ENCODE measurements around the gene SESN3. TPM values are rescaled to one million over a fixed set of nuclear protein-coding genes. Genes with fewer than 3 reads are reported as not detected.
"Not testable (repeated sequence)": the region's sequence is repeated elsewhere in the genome, so short reads cannot be mapped to it uniquely, and the experiment has no call there.

SESN3 gene
- total RNA-seq, 1 donor from 2014 or later = 7.0 TPM

- not testable (repeated sequence) for ATAC-seq; DNase-seq (ENCODE audit: low spot score)
Observed at GRCh38 chr11:95227060-95227459, 3.9 kb downstream of the SESN3 start.

DNA sequence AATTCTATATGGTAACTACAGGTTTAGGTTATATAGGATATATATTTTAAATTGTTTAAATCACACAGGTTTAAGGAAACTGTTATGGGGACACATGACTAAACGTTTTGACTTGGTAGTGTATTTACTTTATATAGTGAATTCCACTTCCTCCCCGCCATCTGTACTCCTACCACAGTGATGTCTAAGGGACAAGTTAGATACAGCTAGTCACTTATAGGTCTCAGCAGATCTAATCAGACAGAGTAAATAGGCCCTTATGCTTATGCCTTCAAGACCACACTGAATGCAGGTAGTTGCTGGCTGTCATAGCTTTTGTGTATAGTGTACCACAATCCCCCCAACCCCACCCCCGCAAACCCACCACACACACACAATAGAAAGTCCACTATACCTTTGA is 8.2 kb downstream of the SESN3 start:
- no peak for DNase-seq (ENCODE audit: low spot score)
- no peak for ATAC-seq

DNA sequence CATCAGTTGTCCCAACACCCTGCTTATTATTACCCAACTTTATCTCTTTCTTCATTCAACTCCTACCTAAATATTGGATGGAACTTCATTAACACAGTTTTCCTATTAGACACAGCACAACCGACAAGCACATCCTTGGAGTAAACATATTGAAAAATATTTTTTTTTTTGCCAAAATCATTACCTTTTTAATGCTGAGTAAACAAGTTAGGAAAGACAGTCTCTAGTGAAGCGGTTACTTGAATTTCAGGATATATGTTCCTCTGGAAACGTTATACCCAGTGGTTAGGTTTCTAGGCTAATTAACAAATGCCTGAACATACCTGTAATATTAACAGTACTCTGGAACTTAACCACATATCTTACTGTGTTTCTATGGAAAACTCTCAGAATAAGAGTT is 11.4 kb downstream of the SESN3 start:
- no peak for ATAC-seq
- no peak for DNase-seq (ENCODE audit: low spot score)

- ATAC-seq (no peak), DNase-seq (ENCODE audit: low spot score) (no peak)
Observed at GRCh38 chr11:95218149-95218548, 12.9 kb downstream of the SESN3 start.

- DNase-seq (ENCODE audit: low spot score) = no peak
- ATAC-seq = no peak
Observed at GRCh38 chr11:95212609-95213008, 18.4 kb downstream of the SESN3 start.

DNA sequence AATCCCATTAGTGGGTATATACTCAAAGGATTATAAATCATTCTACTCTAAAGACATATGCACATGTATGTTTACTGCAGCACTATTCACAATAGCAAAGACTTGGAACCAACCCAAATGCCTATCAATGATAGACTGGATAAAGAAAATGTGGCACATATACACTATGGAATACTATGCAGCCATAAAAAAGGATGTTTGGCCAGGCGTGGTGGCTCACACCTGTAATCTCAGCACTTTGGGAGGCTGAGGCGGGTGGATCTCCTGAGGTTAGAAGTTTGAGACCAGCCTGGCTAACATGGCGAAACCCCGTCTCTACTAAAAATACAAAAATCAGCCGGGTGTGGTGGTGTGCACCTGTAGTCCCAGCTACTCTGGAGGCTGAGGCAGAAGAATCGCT is 21.5 kb downstream of the SESN3 start:
- not testable (repeated sequence) for ATAC-seq

GRCh38 chr11:95200781-95201457 is 30.1 kb downstream of the SESN3 start:
- DNase-seq (ENCODE audit: low spot score) (no peak), ATAC-seq (no peak)

More for the DNA sequence above, 21.5 kb downstream of the SESN3 start:
- not testable (repeated sequence) for DNase-seq (ENCODE audit: low spot score)

DNA sequence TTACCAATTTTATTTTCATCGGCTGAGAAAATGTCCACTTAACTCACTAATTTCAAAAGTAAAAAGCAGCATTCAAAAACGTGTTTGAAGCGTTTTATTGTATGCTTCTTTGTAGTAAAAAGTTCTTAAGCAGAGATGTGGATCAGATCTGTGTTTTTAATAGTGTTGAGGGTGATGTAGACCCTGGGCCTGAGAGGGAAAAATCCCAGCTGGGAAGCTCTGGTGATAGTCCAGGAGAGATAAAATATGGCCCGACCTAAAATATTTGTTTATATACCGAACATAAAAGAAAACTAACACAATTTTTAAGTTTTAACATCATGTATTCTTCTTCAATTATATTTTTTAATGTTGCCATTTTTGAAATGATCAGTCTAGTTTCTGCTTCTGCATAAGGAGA is 35.2 kb downstream of the SESN3 start:
- ATAC-seq = no peak
- DNase-seq (ENCODE audit: low spot score) = no peak

GRCh38 chr11:95193541-95193940 is 37.5 kb downstream of the SESN3 start:
- no peak for DNase-seq (ENCODE audit: low spot score)
- no peak for ATAC-seq

GRCh38 chr11:95192717-95193116 is 38.3 kb downstream of the SESN3 start:
- DNase-seq (ENCODE audit: low spot score) = no peak
- ATAC-seq = no peak

DNA sequence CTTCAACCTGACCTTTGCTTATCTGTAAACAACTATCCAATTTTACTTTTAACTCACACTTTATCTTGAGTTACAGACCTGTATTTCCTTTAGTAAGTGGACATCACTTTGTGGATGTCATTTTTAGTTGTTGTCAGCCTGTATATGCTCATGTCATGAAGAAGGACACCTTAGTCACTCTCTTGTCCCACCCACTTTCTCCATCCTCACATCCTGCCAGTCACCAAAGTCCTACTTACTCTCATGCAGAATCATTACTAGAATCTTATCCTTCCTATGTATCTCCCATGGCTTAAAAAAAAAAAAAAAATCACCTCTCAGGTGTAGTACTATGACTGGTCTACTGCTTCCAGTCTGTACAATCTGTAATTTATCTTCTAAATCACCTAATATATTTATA is 43.3 kb downstream of the SESN3 start:
- DNase-seq (ENCODE audit: low spot score) (no peak), ATAC-seq (no peak)

DNA sequence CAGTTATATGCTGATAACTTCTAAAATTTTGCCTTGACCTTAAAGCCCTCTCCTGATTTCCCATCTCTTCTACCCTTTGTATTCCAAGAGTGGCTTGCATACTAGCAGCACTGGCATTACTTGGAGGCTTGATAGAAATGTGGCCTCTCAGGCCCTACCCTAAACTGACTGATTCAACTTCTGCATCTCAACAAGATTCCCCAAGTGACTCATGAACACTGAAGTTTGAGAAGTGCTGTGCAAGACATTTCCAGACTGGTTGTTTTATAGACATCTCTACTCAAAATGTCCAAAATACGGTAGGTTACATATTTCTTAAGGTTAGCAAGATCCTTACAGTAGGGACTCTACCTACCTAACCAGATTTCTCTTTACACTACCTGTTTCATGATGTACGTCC is 48.6 kb downstream of the SESN3 start:
- ATAC-seq = no peak
- DNase-seq (ENCODE audit: low spot score) = no peak

DNA sequence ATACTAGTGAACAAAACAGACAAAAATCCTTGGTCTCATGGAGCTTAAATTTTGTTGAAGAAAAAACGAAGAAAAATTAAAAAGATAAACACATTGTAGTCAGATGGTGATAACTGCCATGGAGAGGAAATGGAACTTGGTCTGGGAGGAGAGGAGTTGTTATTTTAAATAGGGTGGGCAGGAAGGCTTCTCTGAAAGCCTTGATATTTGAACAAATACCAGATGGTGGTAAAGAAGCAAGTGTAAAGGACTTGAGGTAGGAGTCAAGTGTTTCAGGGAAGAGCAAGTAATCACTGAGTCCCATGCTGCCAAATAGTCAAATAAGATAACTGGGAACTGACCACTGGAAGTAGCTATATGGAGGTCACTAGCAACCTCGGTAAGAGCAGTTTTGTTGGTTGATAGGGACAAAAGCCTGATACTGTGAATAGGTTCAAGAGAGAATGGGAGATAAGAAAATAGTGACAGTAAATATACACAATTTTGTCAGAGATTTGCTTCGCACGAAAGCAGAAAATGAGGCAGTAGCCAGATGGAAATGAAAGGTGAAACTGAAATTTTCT is 55.1 kb downstream of the SESN3 start:
- DNase-seq (ENCODE audit: low spot score) (no peak), ATAC-seq (no peak)

DNA sequence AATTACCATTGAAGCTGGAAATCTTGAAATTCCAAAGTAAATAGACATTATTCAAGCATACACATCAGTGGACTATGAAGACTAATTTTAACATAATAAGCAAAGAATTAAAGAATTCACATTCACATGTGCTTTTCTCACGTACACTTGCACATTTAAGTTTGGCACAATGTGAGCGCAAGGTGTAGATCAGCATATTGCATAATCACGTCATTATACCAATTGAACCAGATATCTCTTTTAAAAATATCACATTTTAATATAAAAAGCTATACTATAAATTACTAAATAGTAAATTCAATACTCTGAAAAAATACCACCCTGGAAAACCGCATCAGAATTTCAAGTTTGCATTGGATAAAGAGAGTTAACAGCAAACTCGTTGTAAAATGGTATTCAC is 60.7 kb downstream of the SESN3 start:
- ATAC-seq (no peak), DNase-seq (ENCODE audit: low spot score) (no peak)

- DNase-seq (ENCODE audit: low spot score) (no peak), ATAC-seq (no peak)
Observed at GRCh38 chr11:95166781-95167180, 64.2 kb downstream of the SESN3 start.

DNA sequence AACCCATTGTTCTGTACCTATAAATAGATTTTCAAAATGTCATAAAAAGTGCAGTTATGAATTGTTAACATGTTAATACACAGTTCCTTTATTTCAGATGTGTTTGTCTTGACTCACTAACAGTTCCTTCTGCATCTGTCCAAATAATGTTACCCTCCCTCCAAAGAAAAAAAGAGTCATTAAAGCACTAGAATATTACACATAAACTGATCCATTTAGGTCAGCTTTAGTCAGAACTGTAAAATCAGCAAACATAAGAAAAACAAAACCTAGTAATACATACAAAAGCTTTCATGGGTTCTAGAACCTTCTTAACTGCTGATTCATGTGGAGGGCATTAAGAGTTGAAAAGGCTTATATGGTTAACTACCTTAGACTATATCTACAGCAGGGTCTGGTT is 65.4 kb downstream of the SESN3 start:
- DNase-seq (ENCODE audit: low spot score) (no peak), ATAC-seq (no peak)

DNA sequence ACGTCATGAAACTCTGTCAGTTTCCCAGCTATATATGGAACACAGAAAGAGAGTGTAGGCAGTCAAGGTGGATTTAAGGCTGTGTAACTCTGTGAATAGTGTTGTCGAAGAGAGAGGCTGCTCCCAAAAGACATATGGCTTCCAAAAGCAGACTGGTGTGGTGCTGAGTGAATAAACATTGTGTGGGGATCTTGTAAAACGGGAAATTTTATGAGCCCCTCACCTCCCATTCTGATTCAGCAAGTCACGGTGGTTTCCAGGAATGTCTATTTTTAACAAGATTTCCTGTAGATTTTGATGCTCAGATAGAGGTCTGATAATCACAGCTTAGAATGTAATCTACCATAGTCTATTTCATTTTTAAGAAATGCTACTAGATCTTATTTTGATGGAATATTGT is 67.9 kb downstream of the SESN3 start:
- ATAC-seq = no peak
- no peak for DNase-seq (ENCODE audit: low spot score)

GRCh38 chr11:95161248-95161647 is 69.8 kb downstream of the SESN3 start:
- DNase-seq (ENCODE audit: low spot score) = no peak
- ATAC-seq = no peak

GRCh38 chr11:95157824-95158223 is 73.2 kb downstream of the SESN3 start:
- DNase-seq (ENCODE audit: low spot score) = no peak
- no peak for ATAC-seq

DNA sequence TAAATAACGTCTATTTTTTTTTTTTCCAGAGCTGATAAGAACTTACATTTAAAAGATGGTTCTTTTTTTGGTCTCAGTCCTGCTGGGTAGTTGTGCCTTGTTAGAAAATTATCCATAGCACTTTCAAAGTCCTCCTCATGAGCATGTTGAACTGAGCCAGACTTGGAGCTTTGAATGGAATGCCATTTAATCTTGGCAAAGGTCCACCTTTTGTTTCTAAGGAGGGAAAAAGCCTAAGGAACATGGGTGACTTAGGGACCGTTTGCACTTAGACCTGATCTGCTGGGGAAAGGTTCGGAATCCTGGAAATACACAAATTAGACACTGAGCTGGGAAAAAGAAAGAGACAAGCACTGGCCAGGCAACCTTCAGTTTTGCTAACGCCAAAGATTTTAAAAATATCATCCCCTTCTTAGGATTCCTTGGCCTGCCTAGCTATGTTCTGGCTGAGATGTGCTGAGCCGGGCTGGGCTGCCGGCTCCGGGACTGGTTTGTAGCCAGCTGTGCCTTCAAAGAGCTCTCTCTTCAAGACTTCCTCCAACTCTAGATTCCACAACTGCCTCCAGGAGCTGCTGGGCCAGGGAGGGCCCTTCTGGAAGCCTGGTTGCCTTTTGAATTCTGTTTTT is 74.0 kb downstream of the SESN3 start:
- no peak for ATAC-seq
- DNase-seq (ENCODE audit: low spot score) = no peak

GRCh38 chr11:95156133-95156721 is 74.8 kb downstream of the SESN3 start:
- DNase-seq (ENCODE audit: low spot score) (no peak), ATAC-seq (no peak)

- DNase-seq (ENCODE audit: low spot score) = no peak
- ATAC-seq = no peak
Observed at GRCh38 chr11:95155385-95155784, 75.6 kb downstream of the SESN3 start.

Data from left lobe of liver (tissue), 2 donors.